ENCODE data around the gene GJB4. TPM values are rescaled to one million over a fixed set of nuclear protein-coding genes. Genes with fewer than 3 reads are reported as not detected.

Gene GJB4
- polyA plus RNA-seq, 3 donors: not detected

DNA sequence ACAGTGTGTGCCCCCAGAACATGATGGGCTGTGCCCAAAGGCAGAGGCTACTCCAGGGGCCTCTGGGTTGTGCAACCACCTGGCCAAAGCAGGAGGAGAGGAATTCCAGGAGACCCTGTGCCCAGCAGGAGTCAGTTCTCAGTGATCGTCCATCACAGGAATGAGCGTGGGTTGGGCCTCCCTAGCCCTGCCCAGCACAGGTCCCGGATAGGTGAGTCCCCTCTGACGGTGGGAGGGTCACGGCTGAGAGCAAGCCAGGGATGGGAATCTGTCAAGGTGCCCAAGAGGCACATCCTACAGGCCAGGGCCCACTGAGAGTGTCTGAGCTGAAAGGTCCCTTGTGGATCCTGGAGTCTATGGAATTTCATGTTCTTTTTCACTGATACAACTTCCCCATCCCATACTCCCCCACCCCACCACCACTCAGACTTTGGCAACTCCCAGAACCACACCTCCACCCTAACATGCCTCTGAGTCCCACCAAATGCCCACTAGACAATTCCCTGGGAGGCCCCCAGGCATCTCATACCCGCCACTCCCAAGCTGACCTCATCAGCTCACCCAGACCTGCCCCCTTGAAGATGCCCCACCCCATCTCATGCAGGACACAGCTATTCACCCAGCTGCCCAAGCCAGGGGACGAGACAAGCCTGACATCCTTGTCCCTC, 3.1 kb downstream of the GJB4 start:
- Histone ChIP-seq H2AFZ (ENCODE audit: insufficient read depth, low read depth, low read length, poor library complexity, severe bottlenecking) (no peak overlapping the region), H3K9me3 (replicated peaks in 1 of 2; ENCODE audit: control insufficient read depth in 1 of 2, insufficient read depth in 1 of 2, low read length in 2 of 2) (no peaks in the 10 kb centered on the region), H3K27ac (ENCODE audit: low read depth in 1 of 2, low read length in 2 of 2) (no peak overlapping the region), H4K20me1 (ENCODE audit: insufficient read depth, low read length) (no peaks in the 10 kb centered on the region), H3K9ac (ENCODE audit: insufficient read depth, low read length, poor library complexity, severe bottlenecking) (no peak overlapping the region), H3K79me2 (ENCODE audit: insufficient read depth, low read length) (no peaks in the 10 kb centered on the region), H3K4me2 (replicated peaks; ENCODE audit: extremely low read depth, low read length, poor library complexity, severe bottlenecking) (no peak overlapping the region), H3K36me3 (replicated peaks in 1 of 2; ENCODE audit: control insufficient read depth in 1 of 2, insufficient read depth in 2 of 2, low read length in 2 of 2) (no peaks in the 10 kb centered on the region), H3K27me3 (ENCODE audit: control insufficient read depth in 2 of 2, insufficient read depth in 2 of 2, low read length in 2 of 2) (no peaks in the 10 kb centered on the region), H3K4me3 (replicated peaks in 1 of 3; ENCODE audit: low read depth in 2 of 3, low read length in 3 of 3) (no peak overlapping the region), H3K4me1 (ENCODE audit: control insufficient read depth in 1 of 2, insufficient read depth in 2 of 2, low read length in 2 of 2) (no peaks in the 10 kb centered on the region)
- intact Hi-C loops (cut with micrococcal nuclease): no loop called here
- Mint-ChIP-seq H3K4me1 (no peaks in the 10 kb centered on the region), H3K27me3 (ENCODE audit: low read depth in 3 of 3) (peaks cover 0 to 2% (median 1%) of the 10 kb centered on the region in 3 donors), H3K4me3 (no peak overlapping the region), H3K27ac (no peak overlapping the region), H3K9me3 (peaks cover 0 to 3% (median 0%) of the 10 kb centered on the region in 7 donors), H3K36me3 (no peaks in the 10 kb centered on the region)
- DNase-seq: no peak
- 87% methylated on average over 5 of the region's 7 CpGs for WGBS (ENCODE audit: insufficient coverage)
- TF ChIP-seq, protein P1, sequence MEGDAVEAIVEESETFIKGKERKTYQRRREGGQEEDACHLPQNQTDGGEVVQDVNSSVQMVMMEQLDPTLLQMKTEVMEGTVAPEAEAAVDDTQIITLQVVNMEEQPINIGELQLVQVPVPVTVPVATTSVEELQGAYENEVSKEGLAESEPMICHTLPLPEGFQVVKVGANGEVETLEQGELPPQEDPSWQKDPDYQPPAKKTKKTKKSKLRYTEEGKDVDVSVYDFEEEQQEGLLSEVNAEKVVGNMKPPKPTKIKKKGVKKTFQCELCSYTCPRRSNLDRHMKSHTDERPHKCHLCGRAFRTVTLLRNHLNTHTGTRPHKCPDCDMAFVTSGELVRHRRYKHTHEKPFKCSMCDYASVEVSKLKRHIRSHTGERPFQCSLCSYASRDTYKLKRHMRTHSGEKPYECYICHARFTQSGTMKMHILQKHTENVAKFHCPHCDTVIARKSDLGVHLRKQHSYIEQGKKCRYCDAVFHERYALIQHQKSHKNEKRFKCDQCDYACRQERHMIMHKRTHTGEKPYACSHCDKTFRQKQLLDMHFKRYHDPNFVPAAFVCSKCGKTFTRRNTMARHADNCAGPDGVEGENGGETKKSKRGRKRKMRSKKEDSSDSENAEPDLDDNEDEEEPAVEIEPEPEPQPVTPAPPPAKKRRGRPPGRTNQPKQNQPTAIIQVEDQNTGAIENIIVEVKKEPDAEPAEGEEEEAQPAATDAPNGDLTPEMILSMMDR (IDR thresholded peaks at IDR 0.05): no peak

DNA sequence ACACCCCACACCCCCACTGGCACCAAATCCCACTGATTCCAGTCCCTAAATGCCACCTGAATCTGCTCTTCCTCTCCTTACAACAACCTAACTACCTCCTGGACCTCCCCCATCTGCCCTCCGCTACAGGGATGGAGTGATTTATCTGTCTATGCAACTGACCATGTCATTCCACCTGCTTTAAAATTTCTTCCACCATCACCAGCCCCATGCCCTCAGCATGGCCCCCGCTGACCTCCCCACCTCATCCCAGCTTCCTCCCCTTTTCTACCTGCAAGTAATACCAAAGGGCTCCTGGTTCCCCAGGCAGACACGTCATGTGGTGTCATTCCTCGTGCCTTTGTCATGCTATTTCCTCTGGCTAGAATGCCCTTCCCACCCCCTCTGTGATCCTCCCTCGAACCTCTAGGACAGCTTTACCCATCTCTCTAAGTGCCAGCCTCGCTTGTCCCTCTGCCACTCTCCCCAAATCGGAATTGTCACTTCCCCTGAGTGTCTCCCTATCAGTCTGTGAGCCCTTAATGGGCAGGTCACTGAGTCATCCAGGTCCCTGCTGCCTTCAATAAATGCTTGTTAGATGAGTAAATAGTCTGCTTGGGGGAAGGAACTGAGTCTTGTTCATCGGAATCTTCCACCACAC, 3.7 kb downstream of the GJB4 start:
- no peak overlapping the region for H2AFZ ChIP-seq (ENCODE audit: insufficient read depth, low read depth, low read length, poor library complexity, severe bottlenecking)
- no peak overlapping the region for H3K4me2 ChIP-seq (replicated peaks; ENCODE audit: extremely low read depth, low read length, poor library complexity, severe bottlenecking)
- no peaks in the 10 kb centered on the region for H3K36me3 ChIP-seq (replicated peaks in 1 of 2; ENCODE audit: control insufficient read depth in 1 of 2, insufficient read depth in 2 of 2, low read length in 2 of 2)
- H3K27ac ChIP-seq (ENCODE audit: low read depth in 1 of 2, low read length in 2 of 2): no peak overlapping the region
- intact Hi-C loops (cut with micrococcal nuclease): no loop called here
- no peak overlapping the region for H3K4me3 Mint-ChIP-seq
- peaks cover 0 to 3% (median 0%) of the 10 kb centered on the region in 7 donors for H3K9me3 Mint-ChIP-seq
- H3K9ac ChIP-seq (ENCODE audit: insufficient read depth, low read length, poor library complexity, severe bottlenecking): no peak overlapping the region
- H3K9me3 ChIP-seq (replicated peaks in 1 of 2; ENCODE audit: control insufficient read depth in 1 of 2, insufficient read depth in 1 of 2, low read length in 2 of 2): no peaks in the 10 kb centered on the region
- no peak overlapping the region for H3K27ac Mint-ChIP-seq
- no peak overlapping the region for H3K4me3 ChIP-seq (replicated peaks in 1 of 3; ENCODE audit: low read depth in 2 of 3, low read length in 3 of 3)
- H3K4me1 ChIP-seq (ENCODE audit: control insufficient read depth in 1 of 2, insufficient read depth in 2 of 2, low read length in 2 of 2): no peaks in the 10 kb centered on the region
- H3K79me2 ChIP-seq (ENCODE audit: insufficient read depth, low read length): no peaks in the 10 kb centered on the region
- H3K27me3 ChIP-seq (ENCODE audit: control insufficient read depth in 2 of 2, insufficient read depth in 2 of 2, low read length in 2 of 2): no peaks in the 10 kb centered on the region
- TF ChIP-seq, protein P1 (IDR thresholded peaks at IDR 0.05): no peak
- H3K4me1 Mint-ChIP-seq: no peaks in the 10 kb centered on the region
- no peak for DNase-seq
- H3K27me3 Mint-ChIP-seq (ENCODE audit: low read depth in 3 of 3): peaks cover 0 to 2% (median 1%) of the 10 kb centered on the region in 3 donors
- H3K36me3 Mint-ChIP-seq: no peaks in the 10 kb centered on the region
- 51% methylated on average over 5 of the region's 8 CpGs for WGBS (ENCODE audit: insufficient coverage)
- no peaks in the 10 kb centered on the region for H4K20me1 ChIP-seq (ENCODE audit: insufficient read depth, low read length)

All from CD14-positive monocyte (primary cell).